Keratinocyte (primary cell): ENCODE data around the gene MIB1. TPM values are rescaled to one million over a fixed set of nuclear protein-coding genes. Genes with fewer than 3 reads are reported as not detected.

Experiments used
- DNase-seq: peaks from one replicate; pipeline ENCODE4 v3.0.0-alpha.2; 2011; ENCODE audit warnings: low read depth, missing footprints, low spot score
- FAIRE-seq: peaks from 2 replicates; lab custom pipeline; 2011; peaks lifted over from hg19 to GRCh38; lab: Jason Lieb, UNC
- H2AFZ ChIP-seq: 2 replicates; pipeline ENCODE4 v1.6.0; 2012; ENCODE audit warnings: low read length, control low read depth, inconsistent platforms; ENCODE audit not compliant: control insufficient read depth
- H3K27ac ChIP-seq: 2 replicates; pipeline ENCODE4 v1.5.1; 2011; ENCODE audit warnings: low read length; ENCODE audit not compliant: control insufficient read depth, insufficient read depth
- H3K27me3 ChIP-seq: 3 replicates; pipeline ENCODE4 v1.6.0; 2011; ENCODE audit warnings: low read length; ENCODE audit not compliant: control insufficient read depth, insufficient read depth; ENCODE audit errors: extremely low read depth
- H3K36me3 ChIP-seq, 2 experiments: 2 replicates in 1 of 2; 3 replicates in 1 of 2; pipeline ENCODE4 v1.5.1; 2011; ENCODE audit warnings: low read length in 2 of 2, mild to moderate bottlenecking in 1 of 2; ENCODE audit not compliant: control insufficient read depth in 2 of 2, insufficient read depth in 2 of 2; ENCODE audit errors: extremely low read depth in 1 of 2
- H3K4me1 ChIP-seq: 3 replicates; pipeline ENCODE4 v1.5.1; 2011; ENCODE audit warnings: low read length; ENCODE audit not compliant: control insufficient read depth, insufficient read depth; ENCODE audit errors: extremely low read depth
- H3K4me2 ChIP-seq: 3 replicates; pipeline ENCODE4 v1.6.0; 2011; ENCODE audit warnings: low read depth, low read length; ENCODE audit not compliant: control insufficient read depth, insufficient read depth; ENCODE audit errors: extremely low read depth
- H3K4me3 ChIP-seq, 3 experiments: fragments of 200-600 bp in 1 of 3; sonication (generic) in 1 of 3; 2 replicates in 2 of 3; 3 replicates in 1 of 3; pipeline ENCODE4 v1.5.1; 2011 to 2016; ENCODE audit warnings: low read length in 3 of 3, mild to moderate bottlenecking in 3 of 3, control low read depth in 2 of 3, inconsistent platforms in 1 of 3, low read depth in 1 of 3, mixed read lengths in 1 of 3, mixed run types in 1 of 3, moderate library complexity in 1 of 3; ENCODE audit not compliant: control insufficient read depth in 2 of 3, insufficient read depth in 2 of 3; ENCODE audit errors: extremely low read depth in 1 of 3
- H3K79me2 ChIP-seq: 2 replicates; pipeline ENCODE4 v1.6.0; 2012; ENCODE audit warnings: low read length; ENCODE audit not compliant: control insufficient read depth, insufficient read depth
- H3K9ac ChIP-seq: 3 replicates; pipeline ENCODE4 v1.6.0; 2011; ENCODE audit warnings: low read length; ENCODE audit not compliant: control insufficient read depth, insufficient read depth; ENCODE audit errors: extremely low read depth
- H3K9me1 ChIP-seq: 3 replicates; pipeline ENCODE4 v1.6.0; 2011; ENCODE audit warnings: low read length; ENCODE audit not compliant: control insufficient read depth, insufficient read depth; ENCODE audit errors: extremely low read depth
- H3K9me3 ChIP-seq: 2 replicates; pipeline ENCODE4 v1.5.1; 2012; ENCODE audit warnings: low read depth, low read length; ENCODE audit not compliant: control insufficient read depth
- H4K20me1 ChIP-seq: 3 replicates; pipeline ENCODE4 v1.6.0; 2011; ENCODE audit warnings: low read length; ENCODE audit not compliant: control insufficient read depth, insufficient read depth; ENCODE audit errors: extremely low read depth
- CTCF ChIP-seq, 3 experiments: IDR thresholded peaks in 1 of 3; conservative IDR thresholded peaks in 1 of 3; optimal IDR thresholded peaks in 1 of 3; 2 replicates in 2 of 3; 3 replicates in 1 of 3; pipeline versions ENCODE3 to v1.5.1; 2011; ENCODE audit warnings: low read length in 3 of 3, mild to moderate bottlenecking in 3 of 3, moderate library complexity in 2 of 3, control low read depth in 1 of 3, inconsistent platforms in 1 of 3; ENCODE audit not compliant: insufficient read depth in 2 of 3; ENCODE audit errors: extremely low read depth in 1 of 3
- EZH2 ChIP-seq: IDR thresholded peaks from one replicate; pipeline ENCODE4 v1.6.1; 2012; ENCODE audit warnings: inconsistent platforms, mild to moderate bottlenecking, low read length, moderate library complexity
- dilution Hi-C: fragments of 300-500 bp; cut with MboI; formaldehyde crosslinking; loops from one replicate; pipeline ENCODE4 v1.7.0; 2020; ENCODE audit warnings: low sequenced_read_pairs; ENCODE audit not compliant: extremely low pct_ligation_motif_present
- polyA plus RNA-seq, 5 experiments: library from polyadenylated mRNA; depleted of rRNA in 3 of 5; stranded (reverse) in 3 of 5; stranded (forward) in 1 of 5; unstranded in 1 of 5; fragments of >200 nt; gene quantifications; 1 replicate in 1 of 5; 2 replicates in 3 of 5; 3 replicates in 1 of 5; pipeline versions ENCODE4 v1.2.1 to v1.2.3, GENCODE V29; 2011 to 2012; ENCODE audit warnings: missing spikeins in 2 of 5, low read depth in 1 of 5, low replicate concordance in 1 of 5

The MIB1 gene
- polyA plus RNA-seq, 1 donor (not counting 4 experiments of a cell fraction or from before 2014, with no cell fraction given): 24.8 TPM

GRCh38 chr18:21725201-21725600 lies 15.4 kb upstream of the MIB1 start:
- FAIRE-seq: no peak
- Histone ChIP-seq H3K79me2 (no peaks in the 10 kb centered on the region), H3K27ac (no peak overlapping the region), H3K9ac (no peak overlapping the region), H3K27me3 (no peaks in the 10 kb centered on the region), H3K9me3 (no peaks in the 10 kb centered on the region), H3K4me2 (no peak overlapping the region), H3K36me3 (no peaks in the 10 kb centered on the region), H4K20me1 (no peaks in the 10 kb centered on the region), H3K4me3 (no peak overlapping the region), H2AFZ (no peak overlapping the region), H3K9me1 (no peaks in the 10 kb centered on the region), H3K4me1 (no peaks in the 10 kb centered on the region)
- DNase-seq: no peak
- no peak for TF ChIP-seq CTCF (optimal IDR thresholded peaks at IDR 0.05 in 1 of 3, IDR thresholded peaks at IDR 0.05 in 1 of 3, conservative IDR thresholded peaks at IDR 0.05 in 1 of 3; ENCODE audit: extremely low read depth in 1 of 3, insufficient read depth in 2 of 3, low read length in 3 of 3)
- TF ChIP-seq EZH2: no peak
- dilution Hi-C loops: no loop called here

GRCh38 chr18:21727702-21728101 lies 12.9 kb upstream of the MIB1 start:
- Histone ChIP-seq H3K4me2 (no peak overlapping the region), H3K79me2 (no peaks in the 10 kb centered on the region), H3K9ac (no peak overlapping the region), H4K20me1 (no peaks in the 10 kb centered on the region), H3K9me3 (no peaks in the 10 kb centered on the region), H3K4me1 (no peaks in the 10 kb centered on the region), H3K4me3 (no peak overlapping the region), H2AFZ (no peak overlapping the region), H3K36me3 (no peaks in the 10 kb centered on the region), H3K9me1 (no peaks in the 10 kb centered on the region), H3K27ac (no peak overlapping the region), H3K27me3 (no peaks in the 10 kb centered on the region)
- FAIRE-seq (no peak), DNase-seq (no peak)
- TF ChIP-seq CTCF (optimal IDR thresholded peaks at IDR 0.05 in 1 of 3, IDR thresholded peaks at IDR 0.05 in 1 of 3, conservative IDR thresholded peaks at IDR 0.05 in 1 of 3; ENCODE audit: extremely low read depth in 1 of 3, insufficient read depth in 2 of 3, low read length in 3 of 3) (no peak), EZH2 (no peak)
- dilution Hi-C loops: no loop called here
